Measurements from ENCODE around the gene MAB21L2.

- TF ChIP-seq, protein P1, sequence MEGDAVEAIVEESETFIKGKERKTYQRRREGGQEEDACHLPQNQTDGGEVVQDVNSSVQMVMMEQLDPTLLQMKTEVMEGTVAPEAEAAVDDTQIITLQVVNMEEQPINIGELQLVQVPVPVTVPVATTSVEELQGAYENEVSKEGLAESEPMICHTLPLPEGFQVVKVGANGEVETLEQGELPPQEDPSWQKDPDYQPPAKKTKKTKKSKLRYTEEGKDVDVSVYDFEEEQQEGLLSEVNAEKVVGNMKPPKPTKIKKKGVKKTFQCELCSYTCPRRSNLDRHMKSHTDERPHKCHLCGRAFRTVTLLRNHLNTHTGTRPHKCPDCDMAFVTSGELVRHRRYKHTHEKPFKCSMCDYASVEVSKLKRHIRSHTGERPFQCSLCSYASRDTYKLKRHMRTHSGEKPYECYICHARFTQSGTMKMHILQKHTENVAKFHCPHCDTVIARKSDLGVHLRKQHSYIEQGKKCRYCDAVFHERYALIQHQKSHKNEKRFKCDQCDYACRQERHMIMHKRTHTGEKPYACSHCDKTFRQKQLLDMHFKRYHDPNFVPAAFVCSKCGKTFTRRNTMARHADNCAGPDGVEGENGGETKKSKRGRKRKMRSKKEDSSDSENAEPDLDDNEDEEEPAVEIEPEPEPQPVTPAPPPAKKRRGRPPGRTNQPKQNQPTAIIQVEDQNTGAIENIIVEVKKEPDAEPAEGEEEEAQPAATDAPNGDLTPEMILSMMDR (conservative IDR thresholded peaks at IDR 0.05), result no peak
- TF ChIP-seq EZH2 (IDR thresholded peaks at IDR 0.05; ENCODE audit: low read depth), result no peak
Observed at GRCh38 chr4:150599547-150599946, 17.6 kb downstream of the MAB21L2 start.

Data from PC-9 (cell line).